ENCODE data around the gene OR52J3. TPM values are rescaled to one million over a fixed set of nuclear protein-coding genes. Genes with fewer than 3 reads are reported as not detected.
"Not testable (repeated sequence)": the region's sequence is repeated elsewhere in the genome, so short reads cannot be mapped to it uniquely, and the experiment has no call there.

The OR52J3 gene
- total RNA-seq: not detected

DNA sequence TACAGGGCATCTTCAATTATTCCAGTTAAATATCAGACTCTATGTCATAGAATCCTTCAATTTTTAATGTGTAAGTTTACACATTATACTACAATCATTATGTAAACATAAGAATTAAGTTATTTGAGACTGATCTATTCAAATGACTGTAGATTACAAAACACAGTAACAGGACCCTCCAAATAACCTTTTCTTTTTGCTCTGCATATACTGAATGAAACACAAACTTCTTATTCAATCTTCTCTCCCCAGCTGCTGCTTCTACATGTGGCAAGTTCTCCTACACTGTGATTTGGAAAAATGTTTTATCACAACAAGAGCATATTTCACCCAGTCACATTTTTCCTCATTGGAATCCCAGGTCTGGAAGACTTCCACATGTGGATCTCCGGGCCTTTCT is at the start of gene OR52J3:
Gene OR52J3 (plus strand): TSS at position 301 of the 400 bp plus-strand sequence. CDS start 0 bp downstream, at position 301.
- Mint-ChIP-seq H3K36me3 (ENCODE audit: insufficient read depth) (no peaks in the 10 kb centered on the region), H3K9me3 (no peaks in the 10 kb centered on the region), H3K4me3 (no peak within 1 kb of the TSS), H3K27me3 (ENCODE audit: low read depth) (no peaks in the 10 kb centered on the region), H3K4me1 (ENCODE audit: low read depth) (no peaks in the 10 kb centered on the region)
- ATAC-seq (no peak), DNase-seq (no peak)

DNA sequence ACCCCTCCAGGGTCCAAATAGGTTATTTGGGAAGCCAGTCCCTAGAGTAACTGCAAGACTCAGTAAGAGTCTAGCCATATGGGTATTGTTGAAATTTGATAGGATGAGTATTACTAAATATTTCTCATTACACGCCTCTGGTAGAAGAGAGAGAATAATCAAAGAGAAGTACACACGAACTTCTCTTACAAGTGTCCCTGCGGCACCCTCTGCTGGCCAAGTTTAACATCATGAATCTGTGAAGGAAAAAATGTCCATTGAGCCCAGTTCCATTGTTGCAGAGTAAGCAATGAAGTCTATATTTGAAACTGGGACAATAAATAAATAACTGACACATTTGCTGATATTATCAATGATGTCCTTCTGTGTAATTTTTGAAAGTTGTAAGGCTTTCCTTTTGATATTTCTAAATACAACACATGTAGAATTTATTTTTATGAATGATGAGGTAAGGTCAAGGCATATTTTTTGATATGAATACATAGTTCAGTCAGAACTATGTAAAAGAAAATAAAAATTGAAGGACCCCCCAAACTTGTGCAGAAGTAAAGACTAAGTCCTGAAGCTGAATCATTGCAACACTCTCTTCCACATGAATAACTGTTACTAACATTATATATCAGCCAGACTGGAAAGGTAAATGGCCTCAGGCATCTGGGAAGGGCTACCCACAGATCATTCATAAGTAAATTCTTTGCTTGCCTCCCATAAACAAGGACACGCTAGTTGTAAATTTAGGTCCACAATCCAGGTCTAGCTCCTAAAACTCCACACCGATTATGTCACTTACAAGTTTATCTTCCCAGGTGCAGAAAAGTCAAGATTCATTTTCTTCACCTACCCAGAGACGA is 41.7 kb upstream of the OR52J3 start:
- Mint-ChIP-seq H3K4me3 (no peak overlapping the region), H3K4me1 (ENCODE audit: low read depth) (no peaks in the 10 kb centered on the region), H3K9me3 (no peaks in the 10 kb centered on the region), H3K36me3 (ENCODE audit: insufficient read depth) (no peaks in the 10 kb centered on the region), H3K27me3 (ENCODE audit: low read depth) (peaks cover 2% of the 10 kb centered on the region)
- ATAC-seq: no peak
- DNase-seq: no peak

DNA sequence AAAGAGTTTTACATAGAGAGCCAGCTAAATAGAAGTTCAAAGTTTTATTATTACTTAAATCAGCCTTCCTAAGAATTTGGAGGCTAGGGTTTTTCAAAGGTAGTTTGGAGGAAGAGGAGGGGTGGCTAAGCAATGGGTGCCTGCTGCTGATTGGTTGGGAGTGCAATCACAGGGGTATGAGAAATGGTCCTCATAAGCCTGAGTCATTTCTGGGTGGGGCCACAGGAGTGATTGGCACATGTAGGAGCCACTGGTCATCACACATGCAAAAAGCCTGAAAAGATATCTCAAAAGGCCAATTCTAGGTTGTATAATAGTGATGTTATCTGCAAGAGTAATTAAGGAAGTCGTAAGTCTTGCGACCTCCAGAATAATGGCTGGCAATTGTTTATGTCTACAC is 38.8 kb upstream of the OR52J3 start:
- ATAC-seq (no peak), DNase-seq (no peak)
- Mint-ChIP-seq H3K9me3 (no peaks in the 10 kb centered on the region), H3K4me3 (no peak overlapping the region), H3K4me1 (ENCODE audit: low read depth) (no peaks in the 10 kb centered on the region), H3K36me3 (ENCODE audit: insufficient read depth) (no peaks in the 10 kb centered on the region), H3K27me3 (ENCODE audit: low read depth) (peaks cover 2% of the 10 kb centered on the region)

DNA sequence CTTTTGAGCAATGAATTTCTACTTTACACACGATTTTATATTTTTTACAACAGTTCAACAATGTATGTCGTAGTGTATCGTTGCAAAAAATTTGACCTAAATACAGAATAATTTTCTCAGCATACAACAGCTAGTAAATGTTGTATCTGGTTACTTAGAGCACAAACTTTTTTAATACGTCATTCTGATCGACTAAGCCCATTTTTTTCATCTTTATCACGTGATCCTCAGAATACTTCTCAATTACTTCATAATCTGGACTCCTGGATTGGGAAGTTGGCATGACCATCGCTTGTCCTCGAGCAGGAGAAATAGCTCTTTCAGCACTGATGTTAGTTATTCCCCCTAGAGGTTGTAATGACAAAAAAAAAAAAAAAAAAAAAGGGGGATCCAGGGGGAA is 35.1 kb upstream of the OR52J3 start:
- no peak overlapping the region for H3K4me3 Mint-ChIP-seq
- H3K27me3 Mint-ChIP-seq (ENCODE audit: low read depth): no peaks in the 10 kb centered on the region
- no peaks in the 10 kb centered on the region for H3K36me3 Mint-ChIP-seq (ENCODE audit: insufficient read depth)
- ATAC-seq (no peak), DNase-seq (no peak)
- H3K9me3 Mint-ChIP-seq: no peaks in the 10 kb centered on the region
- H3K4me1 Mint-ChIP-seq (ENCODE audit: low read depth): no peaks in the 10 kb centered on the region

DNA sequence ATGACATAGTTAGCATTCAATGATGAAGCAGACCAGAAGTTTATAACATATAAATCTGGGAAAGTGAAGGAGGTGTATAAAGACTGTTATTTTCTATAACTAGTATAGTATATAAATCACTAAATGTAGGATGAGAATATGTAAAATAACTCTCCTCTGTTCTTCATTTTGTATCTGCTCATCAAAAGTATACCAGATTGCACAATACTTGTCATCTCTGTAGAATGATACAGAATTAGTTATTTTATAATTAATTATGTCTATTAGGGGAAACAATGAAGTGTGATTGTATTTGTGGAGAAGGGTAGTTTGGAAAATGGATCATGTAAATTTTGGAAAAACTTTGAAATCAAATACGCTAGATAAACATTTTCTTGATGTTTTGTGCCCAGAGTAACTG is 33.3 kb upstream of the OR52J3 start:
- Mint-ChIP-seq H3K36me3 (ENCODE audit: insufficient read depth) (no peaks in the 10 kb centered on the region), H3K4me3 (no peak overlapping the region), H3K9me3 (no peaks in the 10 kb centered on the region), H3K4me1 (ENCODE audit: low read depth) (no peaks in the 10 kb centered on the region), H3K27me3 (ENCODE audit: low read depth) (no peaks in the 10 kb centered on the region)
- no peak for DNase-seq
- no peak for ATAC-seq

DNA sequence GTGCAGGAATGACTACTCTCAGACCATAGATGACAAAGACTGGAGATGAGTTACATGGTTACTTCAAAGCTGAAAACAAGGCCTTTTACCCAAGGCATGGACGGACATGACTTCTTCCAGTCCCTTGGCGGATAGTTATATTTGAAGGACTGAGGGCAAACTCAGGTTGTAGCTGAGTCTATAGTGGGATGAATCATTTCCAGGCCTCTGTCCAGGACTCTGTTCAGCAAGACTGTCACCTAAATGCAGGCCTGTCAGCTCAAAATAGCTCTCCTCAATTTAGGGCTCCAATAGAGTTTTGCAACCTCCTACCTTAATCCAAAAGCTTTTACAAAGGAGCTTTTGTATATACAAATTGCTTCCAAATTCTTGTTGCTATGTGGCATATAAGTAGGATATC is 24.3 kb upstream of the OR52J3 start:
- Mint-ChIP-seq H3K9me3 (peaks cover 19% of the 10 kb centered on the region), H3K4me1 (ENCODE audit: low read depth) (no peaks in the 10 kb centered on the region), H3K36me3 (ENCODE audit: insufficient read depth) (peaks cover 1% of the 10 kb centered on the region), H3K4me3 (no peak overlapping the region), H3K27me3 (ENCODE audit: low read depth) (no peaks in the 10 kb centered on the region)
- ATAC-seq (no peak), DNase-seq (no peak)

DNA sequence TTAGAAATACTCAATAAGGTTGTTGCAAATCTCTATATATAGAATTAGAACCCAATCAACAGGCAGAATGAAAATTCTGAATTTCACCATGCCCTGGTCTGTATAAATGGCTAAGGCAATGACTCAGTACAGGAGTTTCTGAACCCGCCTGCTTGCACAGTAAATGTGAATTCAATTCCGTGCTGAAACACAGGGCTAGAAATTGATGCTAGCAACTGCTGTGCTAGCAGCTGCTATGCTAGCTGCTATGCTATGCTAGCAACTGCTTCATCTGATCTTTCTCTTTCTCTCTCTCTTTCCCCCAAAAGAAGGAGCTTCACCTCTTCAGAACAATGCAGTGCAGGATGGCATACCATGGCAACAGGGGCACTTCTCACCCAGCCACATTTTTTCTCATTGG is 9.7 kb upstream of the OR52J3 start:
- ATAC-seq: no peak
- Mint-ChIP-seq H3K4me3 (no peak overlapping the region), H3K4me1 (ENCODE audit: low read depth) (no peaks in the 10 kb centered on the region), H3K36me3 (ENCODE audit: insufficient read depth) (no peaks in the 10 kb centered on the region), H3K27me3 (ENCODE audit: low read depth) (no peaks in the 10 kb centered on the region), H3K9me3 (no peaks in the 10 kb centered on the region)
- no peak for DNase-seq

DNA sequence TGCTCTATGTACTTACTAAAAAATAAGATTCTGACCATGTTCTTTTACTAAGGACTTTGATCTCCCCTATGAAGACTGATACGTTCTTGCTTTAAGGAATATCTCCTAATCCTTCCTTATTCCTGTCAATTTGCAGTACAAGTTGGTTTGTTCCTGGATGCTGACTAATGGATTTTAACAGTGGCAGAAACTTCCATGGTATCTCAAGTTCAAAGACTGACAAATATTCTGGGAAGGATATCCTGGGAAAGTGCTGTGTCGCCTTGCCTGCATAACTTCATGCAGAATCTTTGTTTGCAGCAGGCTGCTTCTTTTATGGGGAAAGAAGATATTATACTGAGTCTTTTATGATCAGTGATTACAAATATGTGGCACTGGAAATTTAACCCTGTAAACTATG is 8.4 kb upstream of the OR52J3 start:
- Mint-ChIP-seq H3K9me3 (no peaks in the 10 kb centered on the region), H3K27me3 (ENCODE audit: low read depth) (no peaks in the 10 kb centered on the region), H3K4me1 (ENCODE audit: low read depth) (no peaks in the 10 kb centered on the region), H3K36me3 (ENCODE audit: insufficient read depth) (no peaks in the 10 kb centered on the region), H3K4me3 (no peak overlapping the region)
- ATAC-seq (no peak), DNase-seq (no peak)

- Mint-ChIP-seq H3K27me3 (ENCODE audit: low read depth) (no peaks in the 10 kb centered on the region), H3K36me3 (ENCODE audit: insufficient read depth) (no peaks in the 10 kb centered on the region), H3K9me3 (no peaks in the 10 kb centered on the region), H3K4me1 (ENCODE audit: low read depth) (no peaks in the 10 kb centered on the region), H3K4me3 (no peak overlapping the region)
- no peak for ATAC-seq
- DNase-seq: no peak
These were observed 8.0 kb upstream of the OR52J3 start for GRCh38 chr11:5038341-5038740.

DNA sequence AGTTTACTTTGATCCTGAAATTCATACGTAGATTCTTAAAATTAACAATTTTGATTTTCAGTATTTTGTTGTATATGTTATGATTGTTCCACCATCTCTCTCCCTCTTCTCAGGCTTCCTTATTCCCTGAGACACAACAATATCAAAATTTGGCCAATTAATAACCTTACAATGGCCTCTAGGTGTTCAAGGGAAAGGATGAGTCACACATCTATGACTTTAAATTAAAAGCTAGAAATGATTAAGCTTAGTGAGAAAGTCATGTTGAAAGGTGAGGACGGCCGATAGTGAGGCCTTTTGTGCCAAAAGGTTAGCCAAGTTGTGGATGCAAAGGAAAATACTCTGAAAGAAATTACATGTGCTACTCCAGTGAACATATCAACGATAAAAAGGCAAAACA is 5.5 kb upstream of the OR52J3 start:
- Mint-ChIP-seq H3K36me3 (ENCODE audit: insufficient read depth) (no peaks in the 10 kb centered on the region), H3K27me3 (ENCODE audit: low read depth) (no peaks in the 10 kb centered on the region), H3K9me3 (no peaks in the 10 kb centered on the region), H3K4me1 (ENCODE audit: low read depth) (no peaks in the 10 kb centered on the region), H3K4me3 (no peak overlapping the region)
- ATAC-seq (no peak), DNase-seq (no peak)

DNA sequence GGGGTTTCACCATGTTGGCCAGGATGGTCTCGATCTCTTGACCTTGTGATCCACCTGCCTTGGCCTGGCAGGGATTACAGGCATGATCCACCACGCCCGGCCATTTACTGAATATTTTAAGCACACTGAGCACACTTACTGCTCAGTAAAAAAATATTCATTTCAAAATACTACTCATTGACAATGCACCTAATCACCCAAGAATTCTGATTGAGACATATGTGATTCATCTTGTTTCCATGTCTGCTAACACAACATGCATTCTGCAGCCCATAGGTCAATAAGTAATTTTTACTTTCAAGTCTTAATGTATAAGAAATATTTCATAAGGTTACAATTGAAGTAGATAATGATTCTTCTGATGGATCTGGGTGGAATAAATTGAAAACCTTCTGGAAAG is 4.2 kb upstream of the OR52J3 start:
- DNase-seq: no peak
- H3K4me3 Mint-ChIP-seq: no peak overlapping the region
- H3K36me3 Mint-ChIP-seq (ENCODE audit: insufficient read depth): no peaks in the 10 kb centered on the region
- no peak for ATAC-seq
- H3K9me3 Mint-ChIP-seq: no peaks in the 10 kb centered on the region
- no peaks in the 10 kb centered on the region for H3K27me3 Mint-ChIP-seq (ENCODE audit: low read depth)
- H3K4me1 Mint-ChIP-seq (ENCODE audit: low read depth): no peaks in the 10 kb centered on the region

GRCh38 chr11:5043380-5043779 is 2.9 kb upstream of the OR52J3 start:
- Mint-ChIP-seq H3K4me3 (no peak overlapping the region), H3K27me3 (ENCODE audit: low read depth) (no peaks in the 10 kb centered on the region), H3K36me3 (ENCODE audit: insufficient read depth) (no peaks in the 10 kb centered on the region), H3K9me3 (no peaks in the 10 kb centered on the region), H3K4me1 (ENCODE audit: low read depth) (no peaks in the 10 kb centered on the region)
- DNase-seq (no peak), ATAC-seq (no peak)

DNA sequence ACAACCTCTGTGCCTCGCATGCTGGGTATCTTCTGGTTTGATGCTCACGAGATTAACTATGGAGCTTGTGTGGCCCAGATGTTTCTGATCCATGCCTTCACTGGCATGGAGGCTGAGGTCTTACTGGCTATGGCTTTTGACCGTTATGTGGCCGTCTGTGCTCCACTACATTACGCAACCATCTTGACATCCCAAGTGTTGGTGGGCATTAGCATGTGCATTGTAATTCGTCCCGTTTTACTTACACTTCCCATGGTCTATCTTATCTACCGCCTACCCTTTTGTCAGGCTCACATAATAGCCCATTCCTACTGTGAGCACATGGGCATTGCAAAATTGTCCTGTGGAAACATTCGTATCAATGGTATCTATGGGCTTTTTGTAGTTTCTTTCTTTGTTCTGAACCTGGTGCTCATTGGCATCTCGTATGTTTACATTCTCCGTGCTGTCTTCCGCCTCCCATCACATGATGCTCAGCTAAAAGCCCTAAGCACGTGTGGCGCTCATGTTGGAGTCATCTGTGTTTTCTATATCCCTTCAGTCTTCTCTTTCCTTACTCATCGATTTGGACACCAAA is 516 bp downstream of the OR52J3 start:
- H3K4me1 Mint-ChIP-seq (ENCODE audit: low read depth): no peaks in the 10 kb centered on the region

GRCh38 chr11:5058679-5059078 is 12.4 kb downstream of the OR52J3 start:
- H3K4me3 Mint-ChIP-seq; H3K4me1 Mint-ChIP-seq (ENCODE audit: low read depth); H3K9me3 Mint-ChIP-seq; DNase-seq; H3K36me3 Mint-ChIP-seq (ENCODE audit: insufficient read depth); H3K27me3 Mint-ChIP-seq (ENCODE audit: low read depth); ATAC-seq: not testable (repeated sequence)

More for the DNA sequence above, 516 bp downstream of the OR52J3 start:
- no peaks in the 10 kb centered on the region for H3K36me3 Mint-ChIP-seq (ENCODE audit: insufficient read depth)
- no peaks in the 10 kb centered on the region for H3K9me3 Mint-ChIP-seq
- no peak for ATAC-seq
- no peaks in the 10 kb centered on the region for H3K27me3 Mint-ChIP-seq (ENCODE audit: low read depth)
- H3K4me3 Mint-ChIP-seq: no peak overlapping the region
- no peak for DNase-seq

GRCh38 chr11:5059391-5059790 is 13.1 kb downstream of the OR52J3 start, which contains the start of gene OR52E2:
OR52E2 (minus strand) TSS chr11:5059627; CDS start chr11:5059627, 0 bp downstream.
- Mint-ChIP-seq H3K4me1 (ENCODE audit: low read depth) (no peaks in the 10 kb centered on the region), H3K27me3 (ENCODE audit: low read depth) (no peaks in the 10 kb centered on the region), H3K9me3 (peaks cover 3% of the 10 kb centered on the region), H3K4me3 (no peak within 1 kb of the TSS), H3K36me3 (ENCODE audit: insufficient read depth) (no peaks in the 10 kb centered on the region)
- DNase-seq: no peak
- ATAC-seq: no peak
